ENCODE measurements around the gene PHYKPL.

The PHYKPL gene

GRCh38 chr5:178209334-178210072 is 23.1 kb downstream of the PHYKPL start:
- Histone ChIP-seq H2AFZ (ENCODE audit: low read depth) (no peak overlapping the region), H3K27ac (no peak overlapping the region), H4K20me1 (ENCODE audit: insufficient read depth) (peaks cover 37% of the 10 kb centered on the region), H3K36me3 (ENCODE audit: insufficient read depth) (peaks cover 14% of the 10 kb centered on the region; the same call in 1 of the 2 replicates), H3K27me3 (ENCODE audit: insufficient read depth, low read depth) (no peaks in the 10 kb centered on the region), H3K4me2 (no peak overlapping the region), H3K4me1 (ENCODE audit: low read depth, poor library complexity, severe bottlenecking) (peaks cover 5% of the 10 kb centered on the region), H3K79me2 (ENCODE audit: insufficient read depth, low read depth) (peaks cover 46% of the 10 kb centered on the region), H3K4me3 (IDR thresholded peaks at IDR 0.05; ENCODE audit: insufficient read depth, low read depth, low read length) (no peak overlapping the region), H3K9ac (no peak overlapping the region)
- TF ChIP-seq, protein P1, sequence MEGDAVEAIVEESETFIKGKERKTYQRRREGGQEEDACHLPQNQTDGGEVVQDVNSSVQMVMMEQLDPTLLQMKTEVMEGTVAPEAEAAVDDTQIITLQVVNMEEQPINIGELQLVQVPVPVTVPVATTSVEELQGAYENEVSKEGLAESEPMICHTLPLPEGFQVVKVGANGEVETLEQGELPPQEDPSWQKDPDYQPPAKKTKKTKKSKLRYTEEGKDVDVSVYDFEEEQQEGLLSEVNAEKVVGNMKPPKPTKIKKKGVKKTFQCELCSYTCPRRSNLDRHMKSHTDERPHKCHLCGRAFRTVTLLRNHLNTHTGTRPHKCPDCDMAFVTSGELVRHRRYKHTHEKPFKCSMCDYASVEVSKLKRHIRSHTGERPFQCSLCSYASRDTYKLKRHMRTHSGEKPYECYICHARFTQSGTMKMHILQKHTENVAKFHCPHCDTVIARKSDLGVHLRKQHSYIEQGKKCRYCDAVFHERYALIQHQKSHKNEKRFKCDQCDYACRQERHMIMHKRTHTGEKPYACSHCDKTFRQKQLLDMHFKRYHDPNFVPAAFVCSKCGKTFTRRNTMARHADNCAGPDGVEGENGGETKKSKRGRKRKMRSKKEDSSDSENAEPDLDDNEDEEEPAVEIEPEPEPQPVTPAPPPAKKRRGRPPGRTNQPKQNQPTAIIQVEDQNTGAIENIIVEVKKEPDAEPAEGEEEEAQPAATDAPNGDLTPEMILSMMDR (conservative IDR thresholded peaks at IDR 0.05; ENCODE audit: low read depth, low read length) = no peak

- TF ChIP-seq, protein P1 (conservative IDR thresholded peaks at IDR 0.05; ENCODE audit: low read depth, low read length) = no peak
- Histone ChIP-seq H3K36me3 (ENCODE audit: insufficient read depth) (peaks cover 14% of the 10 kb centered on the region; the same call in 1 of the 2 replicates), H3K27ac (no peak overlapping the region), H3K79me2 (ENCODE audit: insufficient read depth, low read depth) (peaks cover 48% of the 10 kb centered on the region), H3K4me3 (IDR thresholded peaks at IDR 0.05; ENCODE audit: insufficient read depth, low read depth, low read length) (no peak overlapping the region), H4K20me1 (ENCODE audit: insufficient read depth) (peaks cover 37% of the 10 kb centered on the region), H2AFZ (ENCODE audit: low read depth) (no peak overlapping the region), H3K27me3 (ENCODE audit: insufficient read depth, low read depth) (no peaks in the 10 kb centered on the region), H3K4me1 (ENCODE audit: low read depth, poor library complexity, severe bottlenecking) (peaks cover 5% of the 10 kb centered on the region), H3K9ac (no peak overlapping the region), H3K4me2 (no peak overlapping the region)
Observed at GRCh38 chr5:178208540-178209227, 23.9 kb downstream of the PHYKPL start.

DNA sequence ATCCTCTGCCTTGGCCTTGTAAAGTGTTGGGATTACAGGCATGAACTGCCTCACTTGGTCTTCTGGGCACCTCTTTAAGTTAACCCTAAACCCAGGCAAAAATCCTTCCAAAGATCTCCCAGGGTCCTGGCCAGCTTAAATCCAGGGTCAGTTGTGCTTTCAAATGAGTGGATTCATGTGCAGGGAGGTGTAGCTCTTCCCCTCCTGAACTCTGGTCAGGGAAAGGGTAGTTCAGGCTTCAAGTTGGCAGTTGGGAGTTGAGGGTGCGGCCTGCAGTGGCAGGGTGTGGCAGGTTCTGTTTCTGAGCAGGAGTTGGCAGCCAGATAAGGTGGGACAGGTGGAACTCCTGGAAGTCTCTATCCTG is 24.7 kb downstream of the PHYKPL start:
- TF ChIP-seq, protein P1 (conservative IDR thresholded peaks at IDR 0.05; ENCODE audit: low read depth, low read length) = no peak
- Histone ChIP-seq H3K4me1 (ENCODE audit: low read depth, poor library complexity, severe bottlenecking) (peaks cover 5% of the 10 kb centered on the region), H3K4me3 (IDR thresholded peaks at IDR 0.05; ENCODE audit: insufficient read depth, low read depth, low read length) (no peak overlapping the region), H3K4me2 (no peak overlapping the region), H3K36me3 (ENCODE audit: insufficient read depth) (peaks cover 14% of the 10 kb centered on the region; the same call in 1 of the 2 replicates), H2AFZ (ENCODE audit: low read depth) (no peak overlapping the region), H3K27me3 (ENCODE audit: insufficient read depth, low read depth) (no peaks in the 10 kb centered on the region), H3K9ac (no peak overlapping the region), H3K79me2 (ENCODE audit: insufficient read depth, low read depth) (peaks cover 48% of the 10 kb centered on the region), H4K20me1 (ENCODE audit: insufficient read depth) (peaks cover 37% of the 10 kb centered on the region), H3K27ac (no peak overlapping the region; the same call in 1 of the 2 replicates)

DNA sequence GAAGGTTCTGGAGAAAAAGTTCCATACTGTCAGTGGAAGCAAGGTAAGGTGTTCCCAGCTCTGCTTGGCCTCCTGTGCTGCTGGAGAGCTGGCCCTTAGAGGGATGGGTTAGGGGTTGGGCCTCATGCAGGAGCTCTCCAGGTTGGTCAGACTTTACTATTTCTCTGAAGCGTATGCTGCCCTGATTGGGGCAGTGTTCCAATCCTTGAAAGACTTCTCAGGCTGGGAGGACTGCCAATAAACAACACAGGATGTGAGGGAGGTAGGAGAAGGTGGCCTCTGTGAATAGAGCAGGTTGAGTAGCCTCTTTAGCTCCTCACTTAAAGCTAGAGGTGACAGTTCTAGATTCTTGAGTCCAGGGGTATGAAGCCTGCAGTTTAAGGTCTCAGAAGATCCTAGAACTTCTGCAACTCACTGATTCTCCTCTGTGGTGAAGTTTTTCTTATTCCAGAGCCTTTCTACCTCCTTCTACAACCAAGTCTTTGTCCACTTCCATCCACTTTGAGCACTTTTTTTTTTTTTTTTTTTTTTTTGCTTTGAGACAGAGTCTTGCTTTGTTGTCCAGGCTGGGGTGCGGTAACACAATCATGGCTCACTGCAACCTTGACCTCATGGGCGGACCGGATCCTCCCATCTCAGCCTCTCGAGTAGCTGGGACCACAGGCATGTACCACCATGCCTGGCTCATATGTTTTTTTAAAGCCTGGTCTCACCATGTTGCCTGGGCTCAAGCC is 25.3 kb downstream of the PHYKPL start:
- H3K27me3 ChIP-seq (ENCODE audit: insufficient read depth, low read depth) = no peaks in the 10 kb centered on the region
- no peak overlapping the region for H2AFZ ChIP-seq (ENCODE audit: low read depth)
- H3K4me3 ChIP-seq (IDR thresholded peaks at IDR 0.05; ENCODE audit: insufficient read depth, low read depth, low read length) = no peak overlapping the region
- TF ChIP-seq, protein P1 (conservative IDR thresholded peaks at IDR 0.05; ENCODE audit: low read depth, low read length) = no peak
- no peak overlapping the region for H3K9ac ChIP-seq
- peaks cover 14% of the 10 kb centered on the region; the same call in 1 of the 2 replicates for H3K36me3 ChIP-seq (ENCODE audit: insufficient read depth)
- no peak overlapping the region; the same call in 1 of the 2 replicates for H3K27ac ChIP-seq
- H3K4me1 ChIP-seq (ENCODE audit: low read depth, poor library complexity, severe bottlenecking) = peaks cover 5% of the 10 kb centered on the region
- peaks cover 48% of the 10 kb centered on the region for H3K79me2 ChIP-seq (ENCODE audit: insufficient read depth, low read depth)
- H4K20me1 ChIP-seq (ENCODE audit: insufficient read depth) = peaks cover 37% of the 10 kb centered on the region
- H3K4me2 ChIP-seq = no peak overlapping the region

All from KMS-11 (cell line).